ENCODE data around the gene PCDHB3.

DNA sequence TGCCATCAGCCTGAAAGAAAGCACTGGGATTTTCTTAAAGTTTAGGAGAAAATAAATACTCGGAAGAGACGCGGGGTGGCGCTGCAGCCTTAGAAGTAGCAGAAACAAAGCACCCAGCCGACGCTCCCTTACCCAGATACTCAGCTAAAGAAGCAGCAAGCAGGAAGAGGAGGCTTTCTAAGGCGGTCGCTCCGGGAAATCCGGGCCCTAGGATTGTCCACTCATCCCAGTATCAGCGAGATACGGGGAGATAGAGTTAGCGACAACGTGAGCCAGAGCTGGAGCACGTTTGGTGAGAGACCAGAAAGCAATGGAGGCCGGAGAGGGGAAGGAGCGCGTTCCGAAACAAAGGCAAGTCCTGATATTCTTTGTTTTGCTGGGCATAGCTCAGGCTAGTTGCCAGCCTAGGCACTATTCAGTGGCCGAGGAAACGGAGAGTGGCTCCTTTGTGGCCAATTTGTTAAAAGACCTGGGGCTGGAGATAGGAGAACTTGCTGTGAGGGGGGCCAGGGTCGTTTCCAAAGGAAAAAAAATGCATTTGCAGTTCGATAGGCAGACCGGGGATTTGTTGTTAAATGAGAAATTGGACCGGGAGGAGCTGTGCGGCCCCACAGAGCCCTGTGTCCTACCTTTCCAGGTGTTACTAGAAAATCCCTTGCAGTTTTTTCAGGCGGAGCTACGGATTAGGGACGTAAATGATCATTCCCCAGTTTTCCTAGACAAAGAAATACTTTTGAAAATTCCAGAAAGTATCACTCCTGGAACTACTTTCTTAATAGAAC lies 5.6 kb upstream of the PCDHB3 start, which contains the start of gene PCDHB2:
- TF ChIP-seq, protein P1, sequence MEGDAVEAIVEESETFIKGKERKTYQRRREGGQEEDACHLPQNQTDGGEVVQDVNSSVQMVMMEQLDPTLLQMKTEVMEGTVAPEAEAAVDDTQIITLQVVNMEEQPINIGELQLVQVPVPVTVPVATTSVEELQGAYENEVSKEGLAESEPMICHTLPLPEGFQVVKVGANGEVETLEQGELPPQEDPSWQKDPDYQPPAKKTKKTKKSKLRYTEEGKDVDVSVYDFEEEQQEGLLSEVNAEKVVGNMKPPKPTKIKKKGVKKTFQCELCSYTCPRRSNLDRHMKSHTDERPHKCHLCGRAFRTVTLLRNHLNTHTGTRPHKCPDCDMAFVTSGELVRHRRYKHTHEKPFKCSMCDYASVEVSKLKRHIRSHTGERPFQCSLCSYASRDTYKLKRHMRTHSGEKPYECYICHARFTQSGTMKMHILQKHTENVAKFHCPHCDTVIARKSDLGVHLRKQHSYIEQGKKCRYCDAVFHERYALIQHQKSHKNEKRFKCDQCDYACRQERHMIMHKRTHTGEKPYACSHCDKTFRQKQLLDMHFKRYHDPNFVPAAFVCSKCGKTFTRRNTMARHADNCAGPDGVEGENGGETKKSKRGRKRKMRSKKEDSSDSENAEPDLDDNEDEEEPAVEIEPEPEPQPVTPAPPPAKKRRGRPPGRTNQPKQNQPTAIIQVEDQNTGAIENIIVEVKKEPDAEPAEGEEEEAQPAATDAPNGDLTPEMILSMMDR (conservative IDR thresholded peaks at IDR 0.05; ENCODE audit: low read depth in 2 of 2), result peak; percentile 88 to 89
- TF ChIP-seq ZNF331 (CRISPR knock-in tag; IDR thresholded peaks at IDR 0.05; ENCODE audit: low read depth) (no peak), EZH2phosphoT487 (IDR thresholded peaks at IDR 0.05; ENCODE audit: unreplicated experiment) (no peak)
